Endothelial cell of umbilical vein (primary cell): ENCODE measurements around the gene CMSS1. TPM values are rescaled to one million over a fixed set of nuclear protein-coding genes. Genes with fewer than 3 reads are reported as not detected.

Source experiments
- BruUV-seq: library from RNA; stranded (reverse); fragments of 400-500 nt; replicated peaks from 2 replicates; lab custom pipeline; 2021; lab: Mats Ljungman, UMichigan
- CTCF ChIA-PET: fragments of 300-600, 350-600 bp; sonication (Branson Sonifier 250); formaldehyde crosslinking; loops from one replicate; lab custom pipeline; 2021; ENCODE audit warnings: antibody characterized with exemption, inconsistent platforms; lab: Charles Lee
- POLR2A ChIA-PET: fragments of 300-600, 350-600 bp; sonication (Branson Sonifier 250); formaldehyde crosslinking; loops from one replicate; lab custom pipeline; 2021; ENCODE audit warnings: antibody characterized with exemption, inconsistent platforms; lab: Charles Lee
- DNase-seq: peaks from one replicate; pipeline ENCODE4 v3.0.0-alpha.2; 2011; ENCODE audit warnings: low read depth, low spot score
- FAIRE-seq: peaks from 2 replicates; lab custom pipeline; 2011; peaks lifted over from hg19 to GRCh38; lab: Jason Lieb, UNC
- H2AFZ ChIP-seq: 2 replicates; pipeline ENCODE4 v1.6.0; 2012; ENCODE audit warnings: low read depth, low read length, control low read depth, inconsistent platforms
- H3K27ac ChIP-seq: 2 replicates; pipeline ENCODE4 v1.5.1; 2011; ENCODE audit warnings: low read depth, mild to moderate bottlenecking, control low read depth, low read length, moderate library complexity; ENCODE audit not compliant: insufficient read depth
- H3K27me3 ChIP-seq, 2 experiments: 2 replicates each; pipeline versions ENCODE4 v1.6.0 to v1.6.1; 2011; ENCODE audit warnings: low read length in 2 of 2, mixed read lengths in 1 of 2; ENCODE audit not compliant: control insufficient read depth in 2 of 2, insufficient read depth in 2 of 2
- H3K36me3 ChIP-seq, 2 experiments: 2 replicates in 1 of 2; 3 replicates in 1 of 2; pipeline ENCODE4 v1.5.1; 2011; ENCODE audit warnings: low read length in 2 of 2, mild to moderate bottlenecking in 1 of 2, moderate library complexity in 1 of 2; ENCODE audit not compliant: control insufficient read depth in 2 of 2, insufficient read depth in 2 of 2; ENCODE audit errors: extremely low read depth in 1 of 2
- H3K4me1 ChIP-seq: 3 replicates; pipeline ENCODE4 v1.5.1; 2011; ENCODE audit warnings: mild to moderate bottlenecking, low read length; ENCODE audit not compliant: control insufficient read depth, insufficient read depth; ENCODE audit errors: extremely low read depth
- H3K4me2 ChIP-seq: 2 replicates; pipeline ENCODE4 v1.6.1; 2011; ENCODE audit warnings: low read length, control low read depth, mixed read lengths; ENCODE audit not compliant: insufficient read depth
- H3K4me3 ChIP-seq, 3 experiments: fragments of 200-600 bp in 1 of 3; sonication (generic), shearing (Covaris generic) in 1 of 3; replicated peaks in 1 of 3; 2 replicates each; pipeline ENCODE4 v1.5.1; 2011 to 2016; ENCODE audit warnings: control low read depth in 3 of 3, low read length in 3 of 3, mild to moderate bottlenecking in 2 of 3, inconsistent platforms in 1 of 3, low read depth in 1 of 3, moderate library complexity in 1 of 3; ENCODE audit not compliant: insufficient read depth in 1 of 3
- H3K79me2 ChIP-seq: 2 replicates; pipeline ENCODE4 v1.6.0; 2012; ENCODE audit warnings: low read length, inconsistent platforms; ENCODE audit not compliant: control insufficient read depth, insufficient read depth
- H3K9ac ChIP-seq: replicated peaks from 2 replicates; pipeline ENCODE3; 2011; ENCODE audit warnings: low read length, control low read depth; ENCODE audit not compliant: insufficient read depth; ENCODE audit errors: extremely low read depth
- H3K9me1 ChIP-seq: replicated peaks from 3 replicates; pipeline ENCODE4 v1.6.0; 2011; ENCODE audit warnings: mild to moderate bottlenecking, low read length; ENCODE audit not compliant: control insufficient read depth, insufficient read depth; ENCODE audit errors: extremely low read depth
- H3K9me3 ChIP-seq: replicated peaks from 2 replicates; pipeline ENCODE4 v1.5.1; 2012; ENCODE audit warnings: low read length, inconsistent platforms; ENCODE audit not compliant: control insufficient read depth, insufficient read depth
- H4K20me1 ChIP-seq: replicated peaks from 2 replicates; pipeline ENCODE3; 2011; ENCODE audit warnings: mild to moderate bottlenecking, low read length; ENCODE audit not compliant: control insufficient read depth, insufficient read depth; ENCODE audit errors: extremely low read depth
- EZH2 ChIP-seq: IDR thresholded peaks from 2 replicates; pipeline ENCODE4 v1.6.1; 2012; ENCODE audit warnings: borderline replicate concordance, low read depth, mild to moderate bottlenecking, moderate library complexity, low read length, inconsistent platforms; ENCODE audit not compliant: severe bottlenecking
- FOS ChIP-seq: IDR thresholded peaks from 2 replicates; pipeline ENCODE4 v1.6.1; 2011; ENCODE audit warnings: mild to moderate bottlenecking, low read length, moderate library complexity, borderline replicate concordance; ENCODE audit not compliant: insufficient read depth
- GATA2 ChIP-seq: IDR thresholded peaks from 2 replicates; pipeline ENCODE4 v1.7.0; 2011; ENCODE audit warnings: low read depth, mild to moderate bottlenecking, moderate library complexity, mixed read lengths, low read length; ENCODE audit not compliant: insufficient read length, insufficient read depth
- JUN ChIP-seq: IDR thresholded peaks from 2 replicates; pipeline ENCODE4 v1.6.1; 2011; ENCODE audit warnings: borderline replicate concordance, low read depth; ENCODE audit not compliant: insufficient read length, insufficient read depth
- MYC ChIP-seq: IDR thresholded peaks from one replicate; pipeline ENCODE4 v1.6.1; 2011; ENCODE audit warnings: mild to moderate bottlenecking, low read depth, low read length
- POLR2A ChIP-seq: IDR thresholded peaks from 2 replicates; pipeline ENCODE4 v1.6.1; 2012; ENCODE audit warnings: low read depth, mild to moderate bottlenecking, control low read depth, low read length
- POLR2AphosphoS5 ChIP-seq: IDR thresholded peaks from 2 replicates; pipeline ENCODE4 v1.6.1; 2012; ENCODE audit warnings: low read depth, mild to moderate bottlenecking, control low read depth, low read length, moderate library complexity; ENCODE audit not compliant: insufficient read depth
- dilution Hi-C: fragments of 300-500 bp; cut with MboI; formaldehyde crosslinking; loops from one replicate; pipeline ENCODE4 v1.15.0; 2019; ENCODE audit warnings: low sequenced_read_pairs; ENCODE audit not compliant: extremely low pct_ligation_motif_present
- intact Hi-C: fragments of 100-400 bp; cut with micrococcal nuclease; formaldehyde crosslinking; loops from one replicate; pipeline ENCODE4 v1.10.0; 2022
- polyA plus RNA-seq, 4 experiments: library from polyadenylated mRNA; depleted of rRNA in 3 of 4; stranded (reverse) in 3 of 4; unstranded in 1 of 4; fragments of >200 nt; gene quantifications; 2 replicates each; pipeline versions ENCODE4 v1.2.1 to v1.2.3, GENCODE V29; 2011 to 2012; ENCODE audit warnings: missing spikeins in 1 of 4
- total RNA-seq: library from RNA; stranded (reverse); gene quantifications from 2 replicates; pipeline ENCODE4 v1.2.3, GENCODE V29; 2021
- TF ChIP-seq, protein P1 (sequence below): IDR thresholded peaks from 2 replicates; pipeline ENCODE4 v1.6.1; 2011; ENCODE audit not compliant: insufficient read depth, insufficient read length
- TF ChIP-seq, protein P2 (sequence below), 2 donors: IDR thresholded peaks; 1 replicate in 1 of 2; 2 replicates in 1 of 2; pipeline ENCODE4 v1.5.1; 2011; ENCODE audit warnings: low read length in 2 of 2, mild to moderate bottlenecking in 2 of 2, moderate library complexity in 2 of 2, control low read depth in 1 of 2, inconsistent platforms in 1 of 2, low read depth in 1 of 2; ENCODE audit not compliant: insufficient read depth in 1 of 2; ENCODE audit errors: extremely low read depth in 1 of 2

The CMSS1 gene
- total and polyA plus RNA-seq, 2 donors (not counting 3 experiments of a cell fraction or from before 2014, with no cell fraction given) = 9.7 to 60.6 TPM

DNA sequence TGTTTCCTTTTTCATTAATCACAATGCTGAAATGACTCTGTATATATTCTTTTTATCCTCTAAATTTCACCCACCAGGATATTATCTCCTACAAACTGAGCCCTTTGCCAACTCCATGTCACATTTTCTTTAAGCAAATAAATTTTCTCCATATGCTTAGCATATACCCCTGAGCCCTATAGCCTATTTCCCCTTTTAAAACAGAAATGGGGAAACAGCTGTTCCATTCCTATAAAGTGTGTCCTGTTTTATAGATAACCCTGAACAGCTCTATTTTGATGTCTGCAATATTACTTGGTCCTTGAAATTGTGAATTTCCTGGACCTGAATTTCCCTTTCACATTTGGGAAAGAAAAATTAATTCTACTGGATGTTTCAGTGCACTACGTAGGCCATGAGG is 312.3 kb downstream of the CMSS1 start:
- ChIA-PET CTCF (interaction anchor here (1.7 to 2.4 kb wide), 2 partner anchors 34 to 61 kb away, joined by 4 to 9 read pairs; no protein-coding TSS in a partner anchor), POLR2A (no interaction called here)

More for the DNA sequence above, 312.3 kb downstream of the CMSS1 start:
- H3K4me1 ChIP-seq = peaks cover 16% of the 10 kb centered on the region
- no peaks in the 10 kb centered on the region for H3K27me3 ChIP-seq
- no peaks in the 10 kb centered on the region for H4K20me1 ChIP-seq
- DNase-seq = peak; percentile 59
- no peak for TF ChIP-seq FOS
- no peak for TF ChIP-seq POLR2AphosphoS5
- TF ChIP-seq, protein P1, sequence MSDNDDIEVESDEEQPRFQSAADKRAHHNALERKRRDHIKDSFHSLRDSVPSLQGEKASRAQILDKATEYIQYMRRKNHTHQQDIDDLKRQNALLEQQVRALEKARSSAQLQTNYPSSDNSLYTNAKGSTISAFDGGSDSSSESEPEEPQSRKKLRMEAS = no peak
- TF ChIP-seq GATA2 = no peak
- no peak for TF ChIP-seq JUN
- no peak for TF ChIP-seq EZH2
- TF ChIP-seq, protein P2, sequence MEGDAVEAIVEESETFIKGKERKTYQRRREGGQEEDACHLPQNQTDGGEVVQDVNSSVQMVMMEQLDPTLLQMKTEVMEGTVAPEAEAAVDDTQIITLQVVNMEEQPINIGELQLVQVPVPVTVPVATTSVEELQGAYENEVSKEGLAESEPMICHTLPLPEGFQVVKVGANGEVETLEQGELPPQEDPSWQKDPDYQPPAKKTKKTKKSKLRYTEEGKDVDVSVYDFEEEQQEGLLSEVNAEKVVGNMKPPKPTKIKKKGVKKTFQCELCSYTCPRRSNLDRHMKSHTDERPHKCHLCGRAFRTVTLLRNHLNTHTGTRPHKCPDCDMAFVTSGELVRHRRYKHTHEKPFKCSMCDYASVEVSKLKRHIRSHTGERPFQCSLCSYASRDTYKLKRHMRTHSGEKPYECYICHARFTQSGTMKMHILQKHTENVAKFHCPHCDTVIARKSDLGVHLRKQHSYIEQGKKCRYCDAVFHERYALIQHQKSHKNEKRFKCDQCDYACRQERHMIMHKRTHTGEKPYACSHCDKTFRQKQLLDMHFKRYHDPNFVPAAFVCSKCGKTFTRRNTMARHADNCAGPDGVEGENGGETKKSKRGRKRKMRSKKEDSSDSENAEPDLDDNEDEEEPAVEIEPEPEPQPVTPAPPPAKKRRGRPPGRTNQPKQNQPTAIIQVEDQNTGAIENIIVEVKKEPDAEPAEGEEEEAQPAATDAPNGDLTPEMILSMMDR (IDR thresholded peaks at IDR 0.05; ENCODE audit: extremely low read depth in 1 of 2, insufficient read depth in 1 of 2, low read depth in 1 of 2, low read length in 2 of 2) = no peak
- TF ChIP-seq POLR2A = no peak
- no peak for TF ChIP-seq MYC
- no peaks in the 10 kb centered on the region for H3K79me2 ChIP-seq
- no peaks in the 10 kb centered on the region for H3K9me1 ChIP-seq
- H3K27ac ChIP-seq = no peak overlapping the region
- H3K36me3 ChIP-seq = no peaks in the 10 kb centered on the region
- dilution Hi-C loops (no loop called here), intact Hi-C loops (no loop called here)
- H2AFZ ChIP-seq = no peak overlapping the region
- FAIRE-seq = no peak
- BruUV-seq = no TSS peak
- no peaks in the 10 kb centered on the region for H3K9me3 ChIP-seq
- H3K4me2 ChIP-seq = no peak overlapping the region
- no peak overlapping the region for H3K4me3 ChIP-seq
- H3K9ac ChIP-seq = no peak overlapping the region
